Measurements from ENCODE around the gene HTR3A. TPM values are rescaled to one million over a fixed set of nuclear protein-coding genes. Genes with fewer than 3 reads are reported as not detected.
A peak's percentile ranks its signal among the peaks of the same experiment; 100 is the strongest.
"Not testable (repeated sequence)": the region's sequence is repeated elsewhere in the genome, so short reads cannot be mapped to it uniquely, and the experiment has no call there.

HTR3A gene
- not detected in 2 replicates for total RNA-seq

DNA sequence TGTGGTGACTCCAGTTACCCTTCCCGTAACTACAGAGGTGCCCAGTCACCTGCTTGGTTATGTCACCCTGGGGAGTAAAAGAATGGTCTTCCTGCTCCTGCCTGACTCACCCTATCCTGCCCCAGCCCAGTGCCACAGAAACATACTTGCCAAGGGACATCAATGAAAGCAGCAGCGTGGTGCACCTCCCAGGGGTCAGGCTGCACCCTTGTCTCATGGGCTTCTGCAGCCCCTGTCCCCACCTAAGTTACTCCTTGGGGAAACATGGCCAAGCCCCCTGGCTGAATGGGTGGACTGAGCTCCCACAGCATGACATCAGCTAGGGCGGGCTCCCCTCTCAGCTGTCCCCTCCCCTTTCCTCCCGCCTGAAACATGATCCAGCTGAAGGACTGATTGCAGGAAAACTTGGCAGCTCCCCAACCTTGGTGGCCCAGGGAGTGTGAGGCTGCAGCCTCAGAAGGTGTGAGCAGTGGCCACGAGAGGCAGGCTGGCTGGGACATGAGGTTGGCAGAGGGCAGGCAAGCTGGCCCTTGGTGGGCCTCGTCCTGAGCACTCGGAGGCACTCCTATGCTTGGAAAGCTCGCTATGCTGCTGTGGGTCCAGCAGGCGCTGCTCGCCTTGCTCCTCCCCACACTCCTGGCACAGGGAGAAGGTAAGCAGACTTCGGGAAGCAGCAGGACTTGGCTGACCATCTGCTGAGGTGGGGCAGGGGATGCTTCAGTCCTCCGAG lies at the start of gene HTR3A:
HTR3A (plus strand) TSS at position 368 of the 730 bp plus-strand sequence; CDS start at position 586, 218 bp downstream.
- H3K4me3 ChIP-seq (ENCODE audit: low read depth, low read length) = no peak within 1 kb of the TSS
- peak; percentile 29 for DNase-seq (ENCODE audit: low read depth)
- TF ChIP-seq, protein P1, sequence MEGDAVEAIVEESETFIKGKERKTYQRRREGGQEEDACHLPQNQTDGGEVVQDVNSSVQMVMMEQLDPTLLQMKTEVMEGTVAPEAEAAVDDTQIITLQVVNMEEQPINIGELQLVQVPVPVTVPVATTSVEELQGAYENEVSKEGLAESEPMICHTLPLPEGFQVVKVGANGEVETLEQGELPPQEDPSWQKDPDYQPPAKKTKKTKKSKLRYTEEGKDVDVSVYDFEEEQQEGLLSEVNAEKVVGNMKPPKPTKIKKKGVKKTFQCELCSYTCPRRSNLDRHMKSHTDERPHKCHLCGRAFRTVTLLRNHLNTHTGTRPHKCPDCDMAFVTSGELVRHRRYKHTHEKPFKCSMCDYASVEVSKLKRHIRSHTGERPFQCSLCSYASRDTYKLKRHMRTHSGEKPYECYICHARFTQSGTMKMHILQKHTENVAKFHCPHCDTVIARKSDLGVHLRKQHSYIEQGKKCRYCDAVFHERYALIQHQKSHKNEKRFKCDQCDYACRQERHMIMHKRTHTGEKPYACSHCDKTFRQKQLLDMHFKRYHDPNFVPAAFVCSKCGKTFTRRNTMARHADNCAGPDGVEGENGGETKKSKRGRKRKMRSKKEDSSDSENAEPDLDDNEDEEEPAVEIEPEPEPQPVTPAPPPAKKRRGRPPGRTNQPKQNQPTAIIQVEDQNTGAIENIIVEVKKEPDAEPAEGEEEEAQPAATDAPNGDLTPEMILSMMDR (IDR thresholded peaks at IDR 0.05; ENCODE audit: insufficient read depth, low read depth, low read length) = no peak

DNA sequence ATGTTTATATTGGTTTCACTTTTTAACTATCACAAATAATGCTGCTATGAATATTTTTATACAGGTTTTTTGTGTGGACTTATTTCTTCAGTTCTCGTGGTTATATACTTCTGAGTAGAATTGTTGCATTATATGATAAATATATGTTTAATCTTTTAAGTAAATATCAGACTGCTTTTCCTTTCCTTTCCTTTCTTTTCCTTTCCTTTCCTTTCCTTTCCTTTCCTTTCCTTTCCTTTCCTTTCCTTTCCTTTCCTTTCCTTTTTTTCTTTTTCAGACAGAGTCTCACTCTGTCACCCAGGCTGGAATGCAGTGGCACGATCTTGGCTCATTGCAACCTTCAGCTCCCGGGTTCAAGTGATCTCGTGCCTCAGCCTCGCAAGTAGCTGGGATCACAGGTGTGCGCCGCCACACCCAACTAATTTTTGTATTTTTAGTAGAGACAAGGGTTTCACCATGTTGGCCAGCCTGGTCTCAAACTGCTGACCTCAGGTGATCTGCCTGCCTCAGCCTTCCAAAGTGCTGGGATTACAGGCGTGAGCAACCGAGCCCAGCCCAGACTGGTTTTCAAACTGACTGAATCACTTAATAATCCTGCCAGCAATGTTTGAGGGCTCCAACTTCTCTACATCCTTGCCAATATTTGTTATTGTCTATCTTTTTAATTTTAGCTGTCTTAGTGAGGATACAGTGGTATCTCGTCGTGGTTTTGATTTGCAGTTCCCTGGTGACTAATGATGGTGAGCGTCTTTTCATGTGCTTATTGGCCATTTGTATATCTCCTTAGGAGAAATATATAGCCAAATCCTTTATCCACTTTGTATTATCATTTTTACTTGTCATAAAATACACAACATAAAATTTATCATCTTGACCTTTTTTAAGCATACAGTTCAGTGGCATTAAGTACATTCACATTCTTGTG lies 48.4 kb upstream of the HTR3A start:
- DNase-seq (ENCODE audit: low read depth) = peak; percentile 47
- no peak overlapping the region for H3K4me3 ChIP-seq (ENCODE audit: low read depth, low read length)
- TF ChIP-seq, protein P1 (IDR thresholded peaks at IDR 0.05; ENCODE audit: insufficient read depth, low read depth, low read length) = no peak

DNA sequence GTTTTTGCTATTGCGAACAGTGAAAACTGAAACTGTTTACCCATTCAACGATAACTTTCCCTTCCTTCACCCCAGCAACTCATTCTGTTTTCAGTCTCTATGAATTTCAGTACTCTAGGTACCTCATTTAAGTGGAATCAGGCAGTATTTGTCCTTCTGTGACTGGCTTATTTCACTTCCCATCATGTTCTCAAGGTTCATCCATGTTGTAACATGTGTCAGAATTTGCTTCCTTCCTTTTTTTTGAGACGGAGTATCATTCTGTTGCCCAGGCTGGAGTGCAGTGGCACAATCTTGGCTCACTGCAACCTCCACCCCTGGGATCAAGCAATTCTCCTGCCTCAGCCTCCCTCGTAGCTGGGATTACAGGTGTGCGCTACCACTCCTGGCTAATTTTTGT lies 46.6 kb upstream of the HTR3A start:
- DNase-seq (ENCODE audit: low read depth) = no peak
- TF ChIP-seq, protein P1 (IDR thresholded peaks at IDR 0.05; ENCODE audit: insufficient read depth, low read depth, low read length) = no peak
- H3K4me3 ChIP-seq (ENCODE audit: low read depth, low read length) = no peak overlapping the region

DNA sequence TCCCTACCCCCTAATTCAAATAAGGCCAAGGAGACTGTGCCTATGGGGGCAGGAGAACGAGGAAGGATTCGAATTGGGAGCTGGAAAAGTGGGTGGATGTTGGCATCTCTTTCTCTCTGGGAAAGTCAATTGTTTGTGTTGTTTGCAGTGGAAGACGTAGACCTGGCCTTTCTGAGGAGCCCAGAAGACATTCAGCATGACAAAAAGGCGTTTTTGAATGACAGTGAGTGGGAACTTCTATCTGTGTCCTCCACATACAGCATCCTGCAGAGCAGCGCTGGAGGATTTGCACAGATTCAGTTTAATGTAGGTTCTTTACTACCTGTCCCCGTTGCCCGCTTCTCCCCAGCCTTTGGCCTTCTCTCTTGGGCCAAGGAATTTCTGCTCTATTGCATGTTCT lies 42.1 kb upstream of the HTR3A start:
- DNase-seq (ENCODE audit: low read depth) = no peak
- TF ChIP-seq, protein P1 (IDR thresholded peaks at IDR 0.05; ENCODE audit: insufficient read depth, low read depth, low read length) = no peak
- no peak overlapping the region for H3K4me3 ChIP-seq (ENCODE audit: low read depth, low read length)

DNA sequence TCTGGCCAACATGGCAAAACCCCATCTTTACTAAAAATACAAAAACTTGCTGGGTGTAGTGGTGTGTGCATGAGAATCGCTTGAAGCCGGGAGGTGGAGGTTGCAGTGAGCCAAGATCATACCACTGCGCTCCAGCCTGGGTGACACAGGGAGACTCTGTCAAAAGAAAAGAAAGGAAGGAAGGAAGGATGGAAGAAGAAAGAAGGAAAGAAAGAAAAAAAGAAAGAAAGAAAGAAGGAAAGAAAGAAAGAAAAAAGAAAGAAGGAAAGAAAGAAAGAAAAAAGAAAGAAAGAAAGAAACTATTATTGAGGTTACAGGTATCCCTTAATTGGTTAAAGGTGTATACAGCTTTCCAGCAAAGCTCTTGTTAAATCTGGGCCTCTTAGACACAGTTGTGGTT lies 40.7 kb upstream of the HTR3A start:
- not testable (repeated sequence) for DNase-seq (ENCODE audit: low read depth); H3K4me3 ChIP-seq (ENCODE audit: low read depth, low read length)

DNA sequence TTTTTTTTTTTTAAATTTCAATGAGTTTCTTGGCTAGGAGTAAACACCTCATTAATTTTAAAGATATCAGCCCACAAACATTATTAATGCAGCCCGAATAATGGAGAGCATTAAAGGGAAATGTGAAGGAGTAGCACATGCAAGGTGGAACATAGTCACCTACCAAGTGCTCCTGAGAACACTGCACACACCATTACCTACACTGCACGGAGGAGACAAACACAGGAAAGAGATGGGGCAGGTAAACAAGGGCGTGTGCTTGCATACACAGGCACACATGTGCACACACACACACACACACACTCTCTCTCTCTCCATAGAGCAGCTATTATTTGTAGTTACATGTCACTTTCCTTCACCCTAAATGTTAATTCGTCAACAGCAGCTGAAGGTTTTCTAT lies 40.1 kb upstream of the HTR3A start:
- no peak for DNase-seq (ENCODE audit: low read depth)
- TF ChIP-seq, protein P1 (IDR thresholded peaks at IDR 0.05; ENCODE audit: insufficient read depth, low read depth, low read length) = no peak
- no peak overlapping the region for H3K4me3 ChIP-seq (ENCODE audit: low read depth, low read length)

DNA sequence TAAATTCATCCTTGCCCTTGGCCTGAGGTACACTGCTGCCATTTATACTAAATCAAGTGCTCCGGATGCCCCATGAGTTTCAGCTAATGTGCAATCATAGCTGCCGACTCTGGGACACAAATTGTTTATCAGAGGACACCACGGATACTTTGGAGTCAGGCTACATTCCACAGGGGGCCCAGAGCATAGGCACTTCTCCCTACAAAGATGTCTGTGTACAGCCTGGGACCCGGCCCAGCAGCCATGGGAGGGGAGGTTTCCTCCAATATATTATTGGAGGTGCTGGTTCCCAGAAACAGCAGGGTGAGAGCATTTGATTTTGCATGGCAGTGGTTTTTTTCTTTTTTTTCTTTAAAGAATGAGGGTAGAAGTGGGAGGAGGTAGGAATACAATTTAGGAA lies 39.0 kb upstream of the HTR3A start:
- DNase-seq (ENCODE audit: low read depth) = no peak
- H3K4me3 ChIP-seq (ENCODE audit: low read depth, low read length) = no peak overlapping the region
- TF ChIP-seq, protein P1 (IDR thresholded peaks at IDR 0.05; ENCODE audit: insufficient read depth, low read depth, low read length) = no peak
